Smooth muscle cell (in vitro differentiated cells): ENCODE results near the gene TRIL. TPM values are rescaled to one million over a fixed set of nuclear protein-coding genes. Genes with fewer than 3 reads are reported as not detected.

Experiments
- DNase-seq: peaks from one replicate; lab custom pipeline; 2025; ENCODE audit not compliant: unreplicated experiment; lab: John Stamatoyannopoulos, UW
- H2AFZ ChIP-seq: fragments of 200-600 bp; sonication (generic); 2 replicates; pipeline ENCODE4 v1.6.0; 2016; ENCODE audit warnings: antibody characterized with exemption, low read depth, mild to moderate bottlenecking
- H3F3A ChIP-seq: fragments of 200-600 bp; sonication (generic); 2 replicates; pipeline ENCODE4 v1.6.0; 2017; ENCODE audit warnings: antibody characterized with exemption, low read depth
- H3K27ac ChIP-seq: fragments of 200-600 bp; sonication (generic); 2 replicates; pipeline ENCODE4 v1.5.1; 2016; ENCODE audit warnings: low read depth, mild to moderate bottlenecking
- H3K27me3 ChIP-seq: fragments of 200-600 bp; sonication (generic); 2 replicates; pipeline ENCODE4 v1.6.1; 2016; ENCODE audit warnings: low read depth, mild to moderate bottlenecking
- H3K36me3 ChIP-seq: fragments of 200-600 bp; sonication (generic); 2 replicates; pipeline ENCODE4 v1.5.1; 2016; ENCODE audit warnings: low read depth
- H3K4me1 ChIP-seq: fragments of 200-600 bp; sonication (generic); 2 replicates; pipeline ENCODE4 v1.5.1; 2016; ENCODE audit warnings: low read depth
- H3K4me2 ChIP-seq: fragments of 200-600 bp; sonication (generic); 2 replicates; pipeline ENCODE4 v1.6.0; 2016; ENCODE audit warnings: mild to moderate bottlenecking
- H3K4me3 ChIP-seq: fragments of 200-600 bp; sonication (generic); 2 replicates; pipeline ENCODE4 v1.5.1; 2016; ENCODE audit warnings: mild to moderate bottlenecking
- H3K79me2 ChIP-seq: fragments of 200-600 bp; sonication (generic); 2 replicates; pipeline ENCODE4 v1.6.0; 2016; ENCODE audit warnings: low read depth, mild to moderate bottlenecking
- H3K9ac ChIP-seq: fragments of 200-600 bp; sonication (generic); 2 replicates; pipeline ENCODE4 v1.6.0; 2016; ENCODE audit warnings: low read depth
- H3K9me3 ChIP-seq: fragments of 200-600 bp; sonication (generic); replicated peaks from 2 replicates; pipeline ENCODE4 v1.5.1; 2016; ENCODE audit warnings: low read depth
- H4K20me1 ChIP-seq: fragments of 200-600 bp; sonication (generic); 2 replicates; pipeline ENCODE4 v1.6.0; 2016; ENCODE audit warnings: low read depth
- WGBS: methylation state at CpG from one replicate; pipeline ENCODE4 v1.1.7; 2016; ENCODE audit warnings: low lambda C conversion rate; 5-methylcytosine and 5-hydroxymethylcytosine counted together
- polyA plus RNA-seq: library from polyadenylated mRNA; unstranded; fragments of >200 nt; fragmentation: Nextera tagmentation; extraction: Ambion mirVana; gene quantifications from 2 replicates; pipeline ENCODE4 v1.2.1, GENCODE V29; 2016
- total RNA-seq: library from RNA; depleted of rRNA; stranded (reverse); fragments of >200 nt; gene quantifications from 2 replicates; pipeline ENCODE4 v1.2.3, GENCODE V29; 2014
- TF ChIP-seq, protein P1 (sequence below): fragments of 200-600 bp; sonication (generic); IDR thresholded peaks from 2 replicates; pipeline ENCODE4 v1.5.1; 2017; ENCODE audit warnings: borderline replicate concordance, mild to moderate bottlenecking, antibody characterized with exemption; ENCODE audit not compliant: insufficient read depth, poor library complexity, severe bottlenecking

TRIL gene
- total and polyA plus RNA-seq, 2 experiments from 2014 or later = 11.0 to 11.1 TPM

DNA sequence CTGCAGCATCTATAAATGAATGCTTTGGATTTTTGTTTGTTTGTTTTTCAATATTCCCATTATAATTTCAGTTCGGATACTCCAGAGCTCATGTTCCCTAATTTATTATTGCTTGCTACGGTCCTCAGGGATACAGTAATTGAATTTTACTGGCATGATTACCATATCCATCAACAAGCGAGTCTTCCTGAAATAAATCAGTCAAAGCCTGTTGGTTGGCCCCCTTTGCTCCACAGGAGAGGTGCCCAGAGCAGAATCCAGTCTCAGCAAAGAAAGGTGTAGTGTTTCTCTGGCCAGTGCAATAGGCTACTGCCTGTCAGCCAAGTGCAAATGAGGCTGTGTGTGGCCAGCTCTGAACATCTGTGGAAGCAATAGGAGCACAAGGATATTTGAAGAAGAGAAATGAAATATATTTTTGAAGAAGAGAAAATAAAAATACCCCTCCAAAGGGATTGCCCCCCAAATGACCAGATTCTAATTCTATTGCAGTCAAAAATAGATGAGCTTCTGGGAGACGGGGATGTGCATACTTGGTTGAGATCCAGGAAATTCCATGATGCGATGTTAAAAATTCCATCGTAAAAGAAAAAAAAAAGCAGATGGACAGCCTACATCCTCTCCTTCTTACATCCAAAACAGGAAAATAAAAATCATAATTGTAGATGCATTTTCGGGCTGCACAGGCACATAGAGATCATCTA lies 18.1 kb downstream of the TRIL start:
- no peaks in the 10 kb centered on the region for H3K27me3 ChIP-seq
- 71% methylated on average over 7 of the region's 7 CpGs for WGBS
- no peak overlapping the region for H3K9ac ChIP-seq
- H2AFZ ChIP-seq = no peak overlapping the region
- H3K4me2 ChIP-seq = no peak overlapping the region
- H3K4me3 ChIP-seq = no peak overlapping the region
- no peaks in the 10 kb centered on the region for H3F3A ChIP-seq
- no peaks in the 10 kb centered on the region for H3K79me2 ChIP-seq
- no peaks in the 10 kb centered on the region for H4K20me1 ChIP-seq
- DNase-seq = no peak
- TF ChIP-seq, protein P1, sequence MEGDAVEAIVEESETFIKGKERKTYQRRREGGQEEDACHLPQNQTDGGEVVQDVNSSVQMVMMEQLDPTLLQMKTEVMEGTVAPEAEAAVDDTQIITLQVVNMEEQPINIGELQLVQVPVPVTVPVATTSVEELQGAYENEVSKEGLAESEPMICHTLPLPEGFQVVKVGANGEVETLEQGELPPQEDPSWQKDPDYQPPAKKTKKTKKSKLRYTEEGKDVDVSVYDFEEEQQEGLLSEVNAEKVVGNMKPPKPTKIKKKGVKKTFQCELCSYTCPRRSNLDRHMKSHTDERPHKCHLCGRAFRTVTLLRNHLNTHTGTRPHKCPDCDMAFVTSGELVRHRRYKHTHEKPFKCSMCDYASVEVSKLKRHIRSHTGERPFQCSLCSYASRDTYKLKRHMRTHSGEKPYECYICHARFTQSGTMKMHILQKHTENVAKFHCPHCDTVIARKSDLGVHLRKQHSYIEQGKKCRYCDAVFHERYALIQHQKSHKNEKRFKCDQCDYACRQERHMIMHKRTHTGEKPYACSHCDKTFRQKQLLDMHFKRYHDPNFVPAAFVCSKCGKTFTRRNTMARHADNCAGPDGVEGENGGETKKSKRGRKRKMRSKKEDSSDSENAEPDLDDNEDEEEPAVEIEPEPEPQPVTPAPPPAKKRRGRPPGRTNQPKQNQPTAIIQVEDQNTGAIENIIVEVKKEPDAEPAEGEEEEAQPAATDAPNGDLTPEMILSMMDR = no peak
- H3K36me3 ChIP-seq = no peaks in the 10 kb centered on the region
- no peaks in the 10 kb centered on the region for H3K9me3 ChIP-seq
- no peak overlapping the region for H3K27ac ChIP-seq
- H3K4me1 ChIP-seq = no peaks in the 10 kb centered on the region

DNA sequence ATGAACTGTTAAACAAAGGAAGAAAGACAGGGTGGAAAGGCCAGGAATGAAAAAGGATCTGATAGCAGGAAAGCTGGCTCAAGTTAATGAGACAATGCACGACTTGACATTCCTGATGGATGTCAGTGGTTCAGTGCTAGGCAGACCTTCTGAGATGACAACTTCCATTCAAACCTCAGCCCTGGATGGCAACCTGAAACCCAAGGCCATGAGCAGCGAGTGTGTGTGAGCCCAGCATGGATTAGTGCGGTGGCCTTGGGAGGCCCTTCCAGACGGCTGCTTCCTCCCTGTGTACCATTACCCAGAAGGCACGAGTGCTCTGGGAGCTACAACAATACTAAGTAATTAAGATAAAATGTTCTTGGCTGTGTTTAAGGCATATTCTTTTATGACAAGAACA lies 18.8 kb downstream of the TRIL start:
- H3K4me3 ChIP-seq = no peak overlapping the region
- H3K9ac ChIP-seq = no peak overlapping the region
- no peaks in the 10 kb centered on the region for H3K9me3 ChIP-seq
- H2AFZ ChIP-seq = no peak overlapping the region
- H4K20me1 ChIP-seq = no peaks in the 10 kb centered on the region
- H3K27me3 ChIP-seq = no peaks in the 10 kb centered on the region
- no peaks in the 10 kb centered on the region for H3K4me1 ChIP-seq
- H3F3A ChIP-seq = no peaks in the 10 kb centered on the region
- DNase-seq = no peak
- TF ChIP-seq, protein P1 = no peak
- WGBS = 26% methylated on average over 5 of the region's 5 CpGs
- H3K36me3 ChIP-seq = no peaks in the 10 kb centered on the region
- H3K79me2 ChIP-seq = no peaks in the 10 kb centered on the region
- no peak overlapping the region for H3K4me2 ChIP-seq
- no peak overlapping the region for H3K27ac ChIP-seq

DNA sequence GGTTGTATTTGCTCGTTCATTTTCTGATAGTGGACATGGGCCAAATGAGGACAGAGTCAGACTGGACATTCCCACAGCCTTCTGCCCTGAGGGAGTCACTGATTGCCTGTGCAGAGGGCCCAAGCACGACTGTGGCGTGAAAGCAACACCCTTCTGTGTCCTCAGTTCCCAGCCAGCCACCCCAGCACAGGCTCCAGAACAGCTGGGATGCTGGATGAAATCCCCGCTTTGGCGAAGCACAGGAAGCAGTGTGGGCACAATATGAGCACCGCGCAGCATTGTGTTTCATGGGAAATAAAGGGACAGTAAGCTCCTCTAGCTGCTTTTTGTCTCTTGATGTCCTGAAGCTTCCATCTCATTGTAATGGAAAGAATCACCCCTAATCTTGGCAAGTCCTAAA lies 20.5 kb downstream of the TRIL start:
- Histone ChIP-seq H3K79me2 (no peaks in the 10 kb centered on the region), H3K9ac (no peak overlapping the region), H3K36me3 (no peaks in the 10 kb centered on the region), H3F3A (no peaks in the 10 kb centered on the region), H3K4me3 (no peak overlapping the region), H3K4me1 (peaks cover 6% of the 10 kb centered on the region), H3K27me3 (no peaks in the 10 kb centered on the region), H3K4me2 (no peak overlapping the region), H3K9me3 (no peaks in the 10 kb centered on the region), H4K20me1 (no peaks in the 10 kb centered on the region), H3K27ac (no peak overlapping the region), H2AFZ (no peak overlapping the region)
- DNase-seq = no peak
- TF ChIP-seq, protein P1 = no peak
- WGBS = 85% methylated on average over 7 of the region's 7 CpGs

DNA sequence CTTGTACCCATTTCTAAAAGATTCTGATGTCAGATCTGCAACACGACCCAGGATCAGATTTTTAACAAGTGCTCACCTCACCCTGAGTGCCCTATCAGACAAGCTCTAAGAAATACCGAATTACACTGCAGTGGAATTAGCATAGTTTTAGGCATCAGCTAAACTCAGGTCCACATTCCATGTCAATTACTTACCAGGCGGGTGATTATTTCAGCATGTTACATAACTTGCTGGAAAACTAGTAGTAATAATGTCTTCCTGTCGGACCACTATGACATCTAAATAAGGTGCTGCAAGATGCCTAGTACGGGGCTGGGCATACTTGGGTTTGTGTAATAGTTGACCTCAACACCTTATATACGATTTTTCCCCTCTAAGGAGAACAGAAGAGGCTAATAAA lies 21.0 kb downstream of the TRIL start:
- no peak for DNase-seq
- Histone ChIP-seq H3K27ac (no peak overlapping the region), H3K27me3 (no peaks in the 10 kb centered on the region), H3K9me3 (no peaks in the 10 kb centered on the region), H3K36me3 (no peaks in the 10 kb centered on the region), H3F3A (no peaks in the 10 kb centered on the region), H3K9ac (no peak overlapping the region), H3K4me2 (no peak overlapping the region), H2AFZ (no peak overlapping the region), H3K79me2 (no peaks in the 10 kb centered on the region), H4K20me1 (no peaks in the 10 kb centered on the region), H3K4me1 (peaks cover 6% of the 10 kb centered on the region), H3K4me3 (no peak overlapping the region)
- 74% methylated on average over 6 of the region's 6 CpGs for WGBS
- TF ChIP-seq, protein P1 = no peak
